Neuronal stem cell (in vitro differentiated cells): Measurements from ENCODE around the gene LLGL2.

ENCODE experiments used
- DNase-seq: peaks from one replicate; pipeline ENCODE4 v3.0.0-alpha.2; 2013; ENCODE audit warnings: low spot score
- H2AFZ ChIP-seq: one replicate; pipeline ENCODE4 v1.6.1; 2013; ENCODE audit warnings: mild to moderate bottlenecking, low read length, inconsistent platforms
- H2AK5ac ChIP-seq: 2 replicates; pipeline ENCODE4 v1.6.1; 2013; ENCODE audit warnings: low read depth, mild to moderate bottlenecking, inconsistent platforms, low read length, moderate library complexity, mixed read lengths
- H2BK120ac ChIP-seq: 2 replicates; pipeline ENCODE4 v1.6.1; 2013; ENCODE audit warnings: low read depth, mild to moderate bottlenecking, inconsistent platforms, low read length, moderate library complexity, mixed read lengths
- H2BK12ac ChIP-seq: one replicate; pipeline ENCODE4 v1.6.1; 2013; ENCODE audit warnings: low read length, inconsistent platforms
- H2BK15ac ChIP-seq: 2 replicates; pipeline ENCODE4 v1.6.1; 2013; ENCODE audit warnings: mild to moderate bottlenecking, low read length, inconsistent platforms, mixed read lengths
- H2BK5ac ChIP-seq: one replicate; pipeline ENCODE4 v1.6.1; 2013; ENCODE audit warnings: inconsistent platforms, mild to moderate bottlenecking, low read length, moderate library complexity
- H3K14ac ChIP-seq: one replicate; pipeline ENCODE4 v1.6.1; 2013; ENCODE audit warnings: low read length, inconsistent platforms
- H3K18ac ChIP-seq: 2 replicates; pipeline ENCODE4 v1.6.1; 2013; ENCODE audit warnings: low read length, inconsistent platforms
- H3K23ac ChIP-seq: 2 replicates; pipeline ENCODE4 v1.6.1; 2013; ENCODE audit warnings: low read depth, mild to moderate bottlenecking, mixed read lengths, low read length, inconsistent platforms; ENCODE audit not compliant: poor library complexity
- H3K27ac ChIP-seq: replicated peaks from 3 replicates; pipeline ENCODE4 v1.5.1; 2013; ENCODE audit warnings: low read length, inconsistent platforms
- H3K27me3 ChIP-seq, 3 experiments: 2 replicates each; pipeline ENCODE4 v1.6.1; 2013; ENCODE audit warnings: low read length in 3 of 3, mild to moderate bottlenecking in 2 of 3, inconsistent platforms in 1 of 3, low read depth in 1 of 3, mixed read lengths in 1 of 3, moderate library complexity in 1 of 3; ENCODE audit not compliant: control insufficient read depth in 3 of 3, insufficient read depth in 3 of 3
- H3K36me3 ChIP-seq, 2 donors: replicated peaks in 1 of 2; 2 replicates each; pipeline ENCODE4 v1.6.1; 2013; ENCODE audit warnings: low read length in 2 of 2; ENCODE audit not compliant: control insufficient read depth in 2 of 2, insufficient read depth in 2 of 2
- H3K4ac ChIP-seq: 2 replicates; pipeline ENCODE4 v1.6.1; 2013; ENCODE audit warnings: inconsistent platforms, mild to moderate bottlenecking, low read length, moderate library complexity
- H3K4me1 ChIP-seq, 2 donors: 1 replicate in 1 of 2; 2 replicates in 1 of 2; pipeline ENCODE4 v1.6.1; 2013; ENCODE audit warnings: low read length in 2 of 2, low read depth in 1 of 2; ENCODE audit not compliant: control insufficient read depth in 2 of 2, insufficient read depth in 1 of 2
- H3K4me2 ChIP-seq: one replicate; pipeline ENCODE4 v1.6.1; 2013; ENCODE audit warnings: mild to moderate bottlenecking, low read length, inconsistent platforms; ENCODE audit not compliant: insufficient read depth, poor library complexity, severe bottlenecking
- H3K4me3 ChIP-seq, 2 donors: 2 replicates each; pipeline ENCODE4 v1.5.1; 2013; ENCODE audit warnings: low read length in 2 of 2, mild to moderate bottlenecking in 2 of 2, inconsistent platforms in 1 of 2, moderate library complexity in 1 of 2
- H3K79me1 ChIP-seq: one replicate; pipeline ENCODE4 v1.6.1; 2013; ENCODE audit warnings: low read depth, mild to moderate bottlenecking, inconsistent platforms, low read length, moderate library complexity
- H3K9ac ChIP-seq: one replicate; pipeline ENCODE4 v1.6.1; 2013; ENCODE audit warnings: mild to moderate bottlenecking, low read depth, low read length, inconsistent platforms; ENCODE audit not compliant: poor library complexity
- H3K9me3 ChIP-seq, 2 donors: replicated peaks in 1 of 2; 2 replicates each; pipeline versions ENCODE3 to v1.6.1; 2013; ENCODE audit warnings: low read length in 2 of 2, mild to moderate bottlenecking in 2 of 2, inconsistent platforms in 1 of 2, low read depth in 1 of 2, mixed read lengths in 1 of 2, moderate library complexity in 1 of 2; ENCODE audit not compliant: control insufficient read depth in 2 of 2, insufficient read depth in 1 of 2
- H4K8ac ChIP-seq: one replicate; pipeline ENCODE4 v1.6.1; 2013; ENCODE audit warnings: low read depth, mild to moderate bottlenecking, inconsistent platforms, low read length, moderate library complexity
- H4K91ac ChIP-seq: one replicate; pipeline ENCODE4 v1.6.1; 2013; ENCODE audit warnings: low read length, low read depth, mild to moderate bottlenecking, inconsistent platforms; ENCODE audit not compliant: poor library complexity
- WGBS, 2 donors: extraction: QIAGEN DNeasy Blood & Tissue Kit; methylation state at CpG; one replicate each; pipeline ENCODE4 v1.1.7; 2013; ENCODE audit warnings: missing lambda C conversion rate in 2 of 2, mixed read lengths in 1 of 2; ENCODE audit not compliant: insufficient read length in 2 of 2, insufficient replicate concordance in 1 of 2; ENCODE audit errors: extremely low coverage in 2 of 2; 5-methylcytosine and 5-hydroxymethylcytosine counted together

Gene LLGL2

GRCh38 chr17:75531721-75532072 is 6.2 kb downstream of the LLGL2 start:
- no peak overlapping the region for H3K4ac ChIP-seq
- no peak overlapping the region for H3K23ac ChIP-seq
- H3K14ac ChIP-seq = no peak overlapping the region
- no CpG with 5 or more reads among the region's 7 CpGs for WGBS, 2 donors
- no peaks in the 10 kb centered on the region for H3K36me3 ChIP-seq
- no peak overlapping the region for H3K27ac ChIP-seq
- H3K4me3 ChIP-seq = no peak overlapping the region
- no peak overlapping the region for H2BK5ac ChIP-seq
- H3K4me1 ChIP-seq = peaks cover 2 to 10% of the 10 kb centered on the region in 2 donors
- H3K27me3 ChIP-seq = peaks cover 0 to 10% (median under 1%) of the 10 kb centered on the region in 3 experiments
- H2AK5ac ChIP-seq = no peak overlapping the region
- no peaks in the 10 kb centered on the region for H3K9me3 ChIP-seq
- no peak overlapping the region for H3K4me2 ChIP-seq
- H2BK12ac ChIP-seq = no peak overlapping the region
- no peak for DNase-seq
- H2AFZ ChIP-seq = no peak overlapping the region
- H2BK15ac ChIP-seq = no peak overlapping the region
- H4K91ac ChIP-seq = no peak overlapping the region
- no peak overlapping the region for H3K18ac ChIP-seq
- H4K8ac ChIP-seq = no peak overlapping the region
- peaks cover 2% of the 10 kb centered on the region for H3K79me1 ChIP-seq
- no peak overlapping the region for H3K9ac ChIP-seq
- no peak overlapping the region for H2BK120ac ChIP-seq

- Histone ChIP-seq H3K23ac (peak overlapping the region; percentile 89), H2BK120ac (no peak overlapping the region), H4K8ac (no peak overlapping the region), H3K79me1 (peaks cover 2% of the 10 kb centered on the region), H2BK12ac (no peak overlapping the region), H3K4me3 (no peak overlapping the region), H3K9me3 (no peaks in the 10 kb centered on the region), H3K9ac (peak overlapping the region; percentile 15), H3K27me3 (peaks cover 0 to 9% (median 0%) of the 10 kb centered on the region in 3 experiments), H3K14ac (peak overlapping the region; percentile 31), H3K27ac (no peak overlapping the region), H2AK5ac (peak overlapping the region; percentile 94), H4K91ac (peak overlapping the region; percentile 17), H3K4ac (no peak overlapping the region), H2AFZ (peak overlapping the region; percentile 34), H3K36me3 (no peaks in the 10 kb centered on the region), H3K4me2 (no peak overlapping the region), H3K4me1 (peaks cover 2 to 12% of the 10 kb centered on the region in 2 donors), H2BK5ac (peak overlapping the region; percentile 82), H3K18ac (peak overlapping the region; percentile 35), H2BK15ac (peak overlapping the region; percentile 73)
- WGBS, 2 donors = no CpG with 5 or more reads among the region's 15 CpGs
- DNase-seq = no peak
These were observed 9.6 kb downstream of the LLGL2 start for GRCh38 chr17:75535119-75535537.

DNA sequence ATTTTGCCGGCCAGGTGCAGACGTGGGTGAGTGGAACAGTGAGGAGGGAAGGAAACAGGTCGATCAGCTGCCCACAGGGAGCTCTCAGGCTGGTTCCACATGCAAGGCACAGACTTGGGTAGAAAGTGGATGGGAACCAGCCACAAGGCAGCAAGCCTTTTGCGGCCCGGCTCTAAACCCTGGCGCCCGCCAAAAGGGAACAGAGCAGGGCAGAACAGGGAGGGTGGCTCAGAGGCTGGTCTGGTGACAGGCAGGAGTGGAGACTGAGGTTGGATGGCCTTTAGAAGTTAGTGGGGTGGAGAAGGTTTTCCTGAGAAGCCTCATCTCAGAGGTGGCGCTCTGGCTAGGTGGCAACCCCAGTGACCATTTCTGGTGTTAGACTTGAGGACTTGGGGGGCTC is 10.4 kb downstream of the LLGL2 start:
- Histone ChIP-seq H3K18ac (no peak overlapping the region), H4K8ac (no peak overlapping the region), H2BK5ac (no peak overlapping the region), H3K9ac (no peak overlapping the region), H3K79me1 (peaks cover 2% of the 10 kb centered on the region), H4K91ac (no peak overlapping the region), H2AFZ (no peak overlapping the region), H3K4me1 (peaks cover 0 to 14% of the 10 kb centered on the region in 2 donors), H3K27ac (no peak overlapping the region), H2AK5ac (no peak overlapping the region), H3K14ac (no peak overlapping the region), H3K27me3 (peaks cover 0 to 8% (median 0%) of the 10 kb centered on the region in 3 experiments), H3K4me3 (no peak overlapping the region), H3K4me2 (no peak overlapping the region), H2BK120ac (no peak overlapping the region), H2BK12ac (no peak overlapping the region), H3K9me3 (no peaks in the 10 kb centered on the region), H3K23ac (no peak overlapping the region), H3K36me3 (no peaks in the 10 kb centered on the region), H2BK15ac (no peak overlapping the region), H3K4ac (no peak overlapping the region)
- DNase-seq = no peak
- WGBS, 2 donors = no CpG with 5 or more reads among the region's 8 CpGs

DNA sequence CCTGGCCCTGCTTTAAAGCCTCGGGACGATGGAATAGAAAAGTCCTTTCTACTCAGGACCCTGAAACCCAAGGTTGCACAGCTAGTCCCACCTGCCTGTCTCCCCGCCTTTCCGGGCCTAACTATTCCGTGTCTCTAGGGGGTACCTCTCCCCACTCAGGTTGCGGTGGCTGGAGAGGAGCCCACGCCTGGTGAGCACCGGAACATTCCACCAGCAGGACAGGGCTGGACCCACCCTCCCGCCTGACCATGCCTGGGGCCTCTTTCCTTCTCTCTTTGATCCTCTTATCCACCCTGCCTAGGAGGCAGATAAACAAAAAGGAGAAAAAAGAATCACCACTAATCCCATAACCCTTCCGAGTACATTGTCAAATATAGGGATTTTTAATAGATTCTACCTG is 10.9 kb downstream of the LLGL2 start:
- Histone ChIP-seq H2BK12ac (no peak overlapping the region), H3K4me3 (no peak overlapping the region), H2AFZ (no peak overlapping the region), H2BK120ac (no peak overlapping the region), H2AK5ac (no peak overlapping the region), H3K18ac (no peak overlapping the region), H3K36me3 (no peaks in the 10 kb centered on the region), H3K9me3 (no peaks in the 10 kb centered on the region), H3K79me1 (peaks cover 2% of the 10 kb centered on the region), H3K4me2 (no peak overlapping the region), H4K91ac (no peak overlapping the region), H3K27me3 (peaks cover 0 to 5% (median 0%) of the 10 kb centered on the region in 3 experiments), H3K4ac (no peak overlapping the region), H3K14ac (no peak overlapping the region), H2BK5ac (no peak overlapping the region), H3K23ac (no peak overlapping the region), H3K27ac (no peak overlapping the region), H4K8ac (no peak overlapping the region), H3K4me1 (peaks cover 0 to 14% of the 10 kb centered on the region in 2 donors), H2BK15ac (no peak overlapping the region), H3K9ac (no peak overlapping the region)
- DNase-seq = no peak
- WGBS, 2 donors = no CpG with 5 or more reads among the region's 10 CpGs
